ENCODE data around the gene CLK4.

Gene CLK4

GRCh38 chr5:178626484-178627258 lies at the start of gene CLK4:
CLK4 (minus strand) TSS chr5:178627050; CDS start chr5:178623416, 3,634 bp downstream.
- H3K4me1 ChIP-seq = peaks cover 14% of the 10 kb centered on the region
- H3K4me3 ChIP-seq (ENCODE audit: low read depth, low read length) = peak within 1 kb of the TSS; percentile 79
- H3K27me3 ChIP-seq (ENCODE audit: control insufficient read depth, insufficient read depth, low read length) = no peaks in the 10 kb centered on the region
- no peaks in the 10 kb centered on the region for H3K36me3 ChIP-seq (ENCODE audit: control insufficient read depth, insufficient read depth, low read length)
- H3K27ac ChIP-seq = peak within 1 kb of the TSS; percentile 97
- peak within 1 kb of the TSS; percentile 97 for H3K9ac ChIP-seq
- no peak for TF ChIP-seq CTCF (IDR thresholded peaks at IDR 0.05)
- no peaks in the 10 kb centered on the region for H3K9me3 ChIP-seq (ENCODE audit: control insufficient read depth, low read length)
- peaks cover 15% of the 10 kb centered on the region for H3K79me2 ChIP-seq
- peak within 1 kb of the TSS; percentile 72 for H3K4me2 ChIP-seq (ENCODE audit: low read length)
- peak within 1 kb of the TSS; percentile 99 for H2AFZ ChIP-seq

GRCh38 chr5:178675922-178676321 lies 49.1 kb upstream of the CLK4 start:
- no peak overlapping the region for H3K4me2 ChIP-seq (ENCODE audit: low read length)
- no peak overlapping the region for H3K4me3 ChIP-seq (ENCODE audit: low read depth, low read length)
- H3K4me1 ChIP-seq = no peaks in the 10 kb centered on the region
- H2AFZ ChIP-seq = no peak overlapping the region
- no peak for TF ChIP-seq CTCF (IDR thresholded peaks at IDR 0.05)
- H3K27ac ChIP-seq = no peak overlapping the region
- H3K9ac ChIP-seq = no peak overlapping the region
- H3K79me2 ChIP-seq = no peaks in the 10 kb centered on the region
- H3K9me3 ChIP-seq (ENCODE audit: control insufficient read depth, low read length) = no peaks in the 10 kb centered on the region
- H3K27me3 ChIP-seq (ENCODE audit: control insufficient read depth, insufficient read depth, low read length) = no peaks in the 10 kb centered on the region
- no peaks in the 10 kb centered on the region for H3K36me3 ChIP-seq (ENCODE audit: control insufficient read depth, insufficient read depth, low read length)

GRCh38 chr5:178674334-178674733 lies 47.5 kb upstream of the CLK4 start:
- Histone ChIP-seq H3K27ac (no peak overlapping the region), H3K9me3 (ENCODE audit: control insufficient read depth, low read length) (no peaks in the 10 kb centered on the region), H3K4me1 (no peaks in the 10 kb centered on the region), H3K4me3 (ENCODE audit: low read depth, low read length) (no peak overlapping the region), H3K9ac (no peak overlapping the region), H3K4me2 (ENCODE audit: low read length) (no peak overlapping the region), H3K79me2 (no peaks in the 10 kb centered on the region), H2AFZ (no peak overlapping the region), H3K27me3 (ENCODE audit: control insufficient read depth, insufficient read depth, low read length) (no peaks in the 10 kb centered on the region), H3K36me3 (ENCODE audit: control insufficient read depth, insufficient read depth, low read length) (no peaks in the 10 kb centered on the region)
- TF ChIP-seq CTCF (IDR thresholded peaks at IDR 0.05) = no peak

- H3K9ac ChIP-seq = no peak overlapping the region
- no peaks in the 10 kb centered on the region for H3K36me3 ChIP-seq (ENCODE audit: control insufficient read depth, insufficient read depth, low read length)
- H3K4me3 ChIP-seq (ENCODE audit: low read depth, low read length) = no peak overlapping the region
- H3K27me3 ChIP-seq (ENCODE audit: control insufficient read depth, insufficient read depth, low read length) = no peaks in the 10 kb centered on the region
- no peak overlapping the region for H3K4me2 ChIP-seq (ENCODE audit: low read length)
- H3K27ac ChIP-seq = no peak overlapping the region
- no peaks in the 10 kb centered on the region for H3K4me1 ChIP-seq
- H3K79me2 ChIP-seq = no peaks in the 10 kb centered on the region
- H3K9me3 ChIP-seq (ENCODE audit: control insufficient read depth, low read length) = no peaks in the 10 kb centered on the region
- H2AFZ ChIP-seq = no peak overlapping the region
- TF ChIP-seq CTCF (IDR thresholded peaks at IDR 0.05) = no peak
Measured at GRCh38 chr5:178673801-178674295, 47.0 kb upstream of the CLK4 start.

- H3K9me3 ChIP-seq (ENCODE audit: control insufficient read depth, low read length) = no peaks in the 10 kb centered on the region
- no peak overlapping the region for H3K4me3 ChIP-seq (ENCODE audit: low read depth, low read length)
- no peaks in the 10 kb centered on the region for H3K27me3 ChIP-seq (ENCODE audit: control insufficient read depth, insufficient read depth, low read length)
- no peaks in the 10 kb centered on the region for H3K79me2 ChIP-seq
- no peaks in the 10 kb centered on the region for H3K36me3 ChIP-seq (ENCODE audit: control insufficient read depth, insufficient read depth, low read length)
- no peaks in the 10 kb centered on the region for H3K4me1 ChIP-seq
- H3K27ac ChIP-seq = no peak overlapping the region
- no peak overlapping the region for H2AFZ ChIP-seq
- H3K4me2 ChIP-seq (ENCODE audit: low read length) = no peak overlapping the region
- no peak overlapping the region for H3K9ac ChIP-seq
- no peak for TF ChIP-seq CTCF (IDR thresholded peaks at IDR 0.05)
Measured at GRCh38 chr5:178672630-178673029, 45.8 kb upstream of the CLK4 start.

All from parathyroid adenoma (tissue), 2 donors.